ENCODE data around the gene NCOA4.
"Not testable (repeated sequence)": the region's sequence is repeated elsewhere in the genome, so short reads cannot be mapped to it uniquely, and the experiment has no call there.

Gene NCOA4

DNA sequence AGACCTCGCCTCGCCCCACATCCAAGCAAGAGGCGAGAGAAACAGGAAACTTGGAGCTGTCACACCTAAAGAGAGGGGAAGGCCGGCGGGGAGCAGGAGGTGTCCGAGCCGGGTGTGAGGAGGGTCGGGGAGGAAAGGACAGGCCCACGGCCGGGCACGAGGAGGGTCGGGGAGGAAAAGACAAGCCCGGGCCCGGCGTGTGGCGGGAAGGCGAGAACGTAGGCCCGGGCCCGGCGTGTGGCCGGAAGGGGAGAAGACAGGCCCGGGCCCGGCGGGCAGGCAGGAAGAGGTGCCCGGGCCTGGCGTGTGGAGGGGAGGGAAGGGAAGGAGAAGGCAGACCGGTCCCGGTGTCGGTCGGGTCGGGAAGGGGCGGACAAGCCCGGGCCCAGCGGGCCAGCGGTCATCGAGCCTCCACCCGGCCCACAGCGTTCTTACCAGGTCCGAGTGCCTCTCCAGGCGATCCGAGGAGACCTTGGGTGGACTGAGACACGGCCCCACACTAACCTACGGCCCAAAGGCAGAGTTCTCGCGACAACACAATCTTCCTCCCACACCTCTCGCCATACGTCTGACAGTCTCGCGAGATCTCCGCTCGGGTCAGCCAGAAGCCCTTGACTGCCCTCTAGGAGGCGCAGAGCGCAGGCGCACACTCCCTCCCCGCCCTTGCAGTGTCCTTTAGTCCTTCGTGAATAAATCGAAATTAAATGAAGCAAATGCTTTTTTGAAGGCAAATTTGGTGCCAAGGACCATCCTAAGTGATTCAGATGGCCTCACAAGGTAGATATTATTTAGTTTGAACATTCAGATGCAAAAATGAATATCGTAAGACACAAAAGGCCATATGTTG, at the start of gene NCOA4:
TSS of gene NCOA4 (minus strand) at position 533 of the 847 bp plus-strand sequence. CDS start 13,943 bp downstream, outside the sequence.
- DNase-seq (ENCODE audit: extremely low read depth in 1 of 2, low read depth in 1 of 2): peak; percentile 85 to 96

DNA sequence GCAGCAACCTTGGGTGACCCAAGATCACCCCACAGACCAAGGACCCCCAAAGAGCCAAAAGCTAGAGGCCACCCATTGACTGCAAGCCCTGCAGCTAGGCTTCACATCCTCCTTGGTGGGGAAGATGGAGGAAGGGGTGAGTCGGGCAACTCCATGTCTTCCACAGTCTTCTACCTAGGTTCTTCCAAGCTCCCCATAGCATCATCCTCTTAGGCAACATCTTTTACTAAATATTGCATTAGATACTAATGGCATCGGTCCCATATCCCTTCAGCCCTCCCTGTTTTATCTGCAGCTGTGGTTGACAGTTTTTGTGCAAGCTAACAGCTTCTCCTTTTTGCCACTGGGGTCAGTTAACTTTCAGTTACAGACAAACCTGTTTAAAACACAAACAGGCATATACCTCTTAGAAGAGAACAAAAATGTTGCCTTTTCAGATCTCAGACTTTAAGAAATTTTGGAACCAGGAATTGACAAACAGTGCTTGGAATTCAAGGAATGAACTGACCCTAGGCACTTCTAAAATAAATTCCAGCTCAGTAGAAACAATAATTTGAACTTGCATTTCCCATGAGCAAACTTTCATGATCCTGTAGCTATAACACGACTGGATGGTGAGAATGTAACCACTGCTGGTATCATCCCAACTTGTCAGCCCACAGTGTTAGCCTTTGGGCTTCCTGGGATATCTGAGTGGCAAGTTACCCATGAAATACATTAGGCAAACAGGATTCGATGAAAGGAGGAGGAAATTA, 49.6 kb upstream of the NCOA4 start:
- no peak for DNase-seq (ENCODE audit: extremely low read depth in 1 of 2, low read depth in 1 of 2)

- no peak for DNase-seq (ENCODE audit: extremely low read depth in 1 of 2, low read depth in 1 of 2)
These were observed 47.4 kb upstream of the NCOA4 start for GRCh38 chr10:46077731-46078413.

DNA sequence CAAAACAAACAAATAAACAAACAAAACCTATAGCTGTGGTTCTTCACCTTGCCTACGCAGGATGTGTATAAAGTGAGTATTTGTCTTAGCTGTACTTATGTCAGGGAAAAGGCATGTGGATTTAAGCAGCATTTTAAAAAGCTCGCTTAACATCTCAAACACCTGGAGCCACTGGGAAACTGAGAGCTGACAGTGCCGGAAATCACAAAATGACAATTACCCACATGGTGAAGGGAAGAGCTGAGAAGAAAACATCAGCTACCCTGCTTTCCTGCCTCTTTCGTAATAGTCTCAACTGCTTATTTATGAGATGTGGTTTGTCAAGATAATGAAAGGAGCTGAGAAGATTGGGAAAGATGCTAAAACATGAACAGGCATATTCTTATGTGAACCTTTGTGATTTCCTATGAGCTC, 46.7 kb upstream of the NCOA4 start:
- no peak for DNase-seq (ENCODE audit: extremely low read depth in 1 of 2, low read depth in 1 of 2)

DNA sequence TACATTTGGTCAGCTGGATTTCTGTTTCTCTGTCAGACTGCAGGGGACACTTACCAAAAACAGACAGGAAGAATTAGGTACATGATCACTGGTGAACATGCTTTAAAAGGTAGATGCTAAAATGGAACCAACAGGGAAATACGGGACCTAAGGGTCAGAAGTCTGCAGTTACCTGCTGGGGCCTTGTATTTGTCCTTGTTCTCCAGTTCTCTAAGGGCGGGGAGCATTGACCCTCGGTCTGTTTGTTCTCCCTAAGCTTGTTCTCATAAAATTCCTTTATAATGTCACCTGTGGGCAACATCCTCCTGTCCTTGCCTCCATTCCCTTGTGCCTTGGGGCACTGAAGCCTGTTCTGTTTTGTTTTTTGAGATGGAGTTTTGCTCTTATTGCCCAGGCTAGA, 45.4 kb upstream of the NCOA4 start:
- DNase-seq (ENCODE audit: extremely low read depth in 1 of 2, low read depth in 1 of 2): no peak

GRCh38 chr10:46074196-46074946, 43.9 kb upstream of the NCOA4 start:
- no peak for DNase-seq (ENCODE audit: extremely low read depth in 1 of 2, low read depth in 1 of 2)

DNA sequence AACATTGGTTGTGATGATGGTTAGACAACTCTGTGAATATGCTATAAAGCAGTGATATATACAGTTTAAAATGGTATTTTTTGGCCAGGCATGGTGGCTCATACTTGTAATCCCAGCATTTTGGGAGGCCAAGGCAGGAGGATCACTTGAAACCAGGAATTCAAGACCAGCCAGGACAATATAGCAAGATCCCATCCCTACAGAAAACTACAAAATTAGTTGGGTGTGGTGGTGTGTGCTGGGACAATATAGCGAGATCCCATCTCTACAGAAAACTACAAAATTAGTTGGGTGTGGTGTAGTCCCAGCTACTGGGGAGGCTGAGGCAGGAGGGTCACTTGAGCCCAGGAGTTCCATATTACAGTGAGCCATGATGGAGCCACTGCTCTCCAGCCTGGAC, 43.1 kb upstream of the NCOA4 start:
- no peak for DNase-seq (ENCODE audit: extremely low read depth in 1 of 2, low read depth in 1 of 2)

DNA sequence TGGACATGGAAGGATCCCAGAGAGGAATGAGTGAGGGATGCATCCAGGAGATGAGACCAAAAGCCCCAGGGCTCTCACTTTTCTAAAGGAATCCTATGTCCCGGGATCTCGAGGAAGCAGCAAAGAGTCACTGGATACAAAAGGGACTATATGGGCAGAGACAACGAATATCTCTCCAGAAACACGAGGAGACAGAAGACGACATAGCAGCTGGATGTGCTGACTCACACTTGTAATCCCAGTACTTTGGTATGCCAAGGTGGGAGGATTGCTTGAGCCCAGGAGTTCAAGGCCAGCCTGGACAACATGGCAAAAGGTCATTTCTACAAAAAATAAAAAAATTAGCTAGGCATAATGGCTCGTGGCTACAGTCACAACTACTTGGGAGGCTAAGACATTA, 40.3 kb upstream of the NCOA4 start:
- DNase-seq (ENCODE audit: extremely low read depth in 1 of 2, low read depth in 1 of 2): no peak

- no peak for DNase-seq (ENCODE audit: extremely low read depth in 1 of 2, low read depth in 1 of 2)
These were observed 39.5 kb upstream of the NCOA4 start for GRCh38 chr10:46069771-46070463.

DNA sequence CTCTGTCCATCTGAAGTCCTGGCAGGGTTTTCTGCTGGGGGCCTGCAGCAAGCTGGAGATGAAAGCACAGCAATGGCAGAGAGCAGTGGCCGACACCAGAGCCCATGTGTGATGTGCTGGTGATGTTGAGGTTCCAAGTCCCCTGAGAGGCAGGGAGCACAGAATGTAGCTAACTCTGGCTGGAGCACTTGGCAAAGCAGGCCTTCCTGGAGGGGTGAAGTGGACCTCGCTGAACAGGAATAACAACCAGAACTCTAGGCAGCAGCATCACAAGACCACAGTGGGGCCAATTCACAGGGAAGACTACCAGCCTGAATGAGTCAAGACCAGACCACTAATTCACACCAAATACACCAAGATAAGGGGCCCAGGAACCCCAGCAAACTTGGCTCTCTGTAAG, 38.5 kb upstream of the NCOA4 start:
- DNase-seq (ENCODE audit: extremely low read depth in 1 of 2, low read depth in 1 of 2): no peak

DNA sequence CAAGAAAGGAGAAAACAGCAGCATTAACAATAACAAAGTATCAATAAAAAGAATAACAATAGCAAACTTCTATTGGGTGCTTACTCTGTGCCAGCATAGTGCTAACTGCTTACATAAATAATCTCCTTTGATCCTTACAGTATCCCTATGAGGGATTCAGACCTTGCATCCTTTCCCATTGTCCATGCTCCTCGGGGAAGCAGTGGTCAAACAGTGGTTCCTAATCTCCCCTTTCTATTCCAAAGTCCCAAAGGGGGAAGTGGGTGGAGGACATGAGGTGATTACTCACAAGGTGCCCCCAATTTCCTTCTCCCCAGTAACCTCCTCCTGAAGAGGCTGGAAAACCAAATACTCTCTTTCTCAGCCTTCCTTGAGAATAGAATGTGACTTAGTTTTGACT, 37.7 kb upstream of the NCOA4 start:
- no peak for DNase-seq (ENCODE audit: extremely low read depth in 1 of 2, low read depth in 1 of 2)

DNA sequence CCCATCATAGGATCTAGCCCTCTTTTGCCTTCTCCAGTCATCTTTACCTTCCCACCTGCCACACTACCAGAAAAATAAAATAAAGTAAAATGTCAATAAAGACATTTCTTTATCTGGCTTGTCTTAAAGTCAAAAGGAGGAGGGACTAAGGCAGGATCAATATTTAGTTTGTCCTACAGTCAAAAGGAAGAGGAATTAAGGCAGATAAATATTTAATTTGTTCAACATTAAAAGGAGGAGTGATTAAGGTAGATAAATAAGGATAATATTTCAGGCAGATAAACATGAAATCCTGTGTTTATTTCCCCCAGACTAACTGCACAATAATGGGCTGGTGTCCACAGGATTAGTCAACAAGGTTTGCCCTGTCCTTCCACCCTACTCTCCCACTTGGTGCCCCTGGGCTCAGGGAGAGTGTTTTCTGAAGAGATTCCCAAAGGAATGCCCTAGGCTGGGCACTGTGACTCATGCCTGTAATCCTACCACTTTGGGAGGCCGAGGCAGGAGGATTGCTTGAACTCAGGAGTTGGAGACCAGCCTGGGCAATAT, 33.9 kb upstream of the NCOA4 start:
- DNase-seq (ENCODE audit: extremely low read depth in 1 of 2, low read depth in 1 of 2): no peak

GRCh38 chr10:46062723-46063428, 32.5 kb upstream of the NCOA4 start:
- DNase-seq (ENCODE audit: extremely low read depth in 1 of 2, low read depth in 1 of 2): no peak

GRCh38 chr10:46060706-46061105, 30.3 kb upstream of the NCOA4 start:
- no peak for DNase-seq (ENCODE audit: extremely low read depth in 1 of 2, low read depth in 1 of 2)

GRCh38 chr10:46057927-46058326, 27.5 kb upstream of the NCOA4 start:
- DNase-seq (ENCODE audit: extremely low read depth in 1 of 2, low read depth in 1 of 2): not testable (repeated sequence)

DNA sequence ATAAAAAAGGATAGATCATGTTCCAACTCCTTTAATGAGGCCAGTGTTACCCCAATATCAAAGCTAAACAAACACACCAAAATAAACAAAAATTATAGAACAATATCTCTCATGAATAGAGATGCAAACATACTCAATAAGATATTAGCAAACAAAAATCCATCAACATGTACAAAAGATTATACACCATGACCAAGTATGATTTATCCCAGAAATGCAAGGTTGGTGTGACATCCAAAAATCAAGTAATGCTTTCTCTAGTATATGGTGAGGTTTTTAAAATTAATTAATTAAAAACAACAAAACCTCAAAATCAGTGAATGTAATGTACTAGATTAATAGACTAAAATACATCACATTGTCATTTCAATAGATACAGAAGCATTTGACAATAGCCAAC, 26.6 kb upstream of the NCOA4 start:
- no peak for DNase-seq (ENCODE audit: extremely low read depth in 1 of 2, low read depth in 1 of 2)

- no peak for DNase-seq (ENCODE audit: extremely low read depth in 1 of 2, low read depth in 1 of 2)
These were observed 25.3 kb upstream of the NCOA4 start for GRCh38 chr10:46055771-46056170.

DNA sequence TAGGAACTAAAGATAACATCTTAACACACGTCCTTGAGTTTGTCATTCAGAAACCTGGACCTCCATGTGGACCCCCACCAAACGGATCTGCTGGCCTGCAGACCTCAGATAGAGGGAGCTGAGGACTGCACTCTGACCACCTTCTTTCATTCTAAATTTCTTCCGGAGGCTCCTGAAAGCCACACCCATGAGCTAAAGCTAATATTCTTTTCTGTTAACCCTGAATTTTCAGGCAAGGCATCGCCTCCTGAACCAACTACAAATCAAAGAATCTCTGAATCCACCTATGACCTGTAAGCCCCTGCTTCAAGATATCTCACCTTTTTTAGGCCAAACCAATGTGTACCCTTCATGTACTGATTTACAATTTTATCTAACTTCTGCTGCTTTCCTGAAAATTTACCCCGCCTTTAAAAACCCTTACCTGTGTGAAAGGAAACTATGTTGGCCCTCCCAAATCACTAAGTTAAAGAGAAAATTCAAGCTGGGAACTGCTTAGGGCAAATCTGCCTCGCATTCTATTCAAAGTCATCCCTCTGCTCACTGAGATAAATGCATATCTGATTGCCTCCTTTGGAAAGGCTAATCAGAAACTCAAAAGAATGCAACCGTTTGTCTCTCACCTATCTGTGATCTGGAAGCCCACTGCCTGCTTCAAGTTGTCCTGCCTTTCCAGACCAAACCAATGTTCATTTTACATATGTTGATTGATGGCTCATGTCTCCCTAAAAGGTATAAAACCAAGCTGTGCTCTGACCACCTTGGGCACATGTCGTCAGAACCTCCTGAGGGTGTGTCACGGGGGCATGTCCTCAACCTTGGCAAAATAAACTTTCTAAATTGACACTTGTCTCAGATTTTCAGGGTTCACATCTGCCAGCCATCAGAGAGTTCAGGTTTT, 23.4 kb upstream of the NCOA4 start:
- DNase-seq (ENCODE audit: extremely low read depth in 1 of 2, low read depth in 1 of 2): no peak
